Measurements from ENCODE around the gene BCL11B.

BCL11B gene

DNA sequence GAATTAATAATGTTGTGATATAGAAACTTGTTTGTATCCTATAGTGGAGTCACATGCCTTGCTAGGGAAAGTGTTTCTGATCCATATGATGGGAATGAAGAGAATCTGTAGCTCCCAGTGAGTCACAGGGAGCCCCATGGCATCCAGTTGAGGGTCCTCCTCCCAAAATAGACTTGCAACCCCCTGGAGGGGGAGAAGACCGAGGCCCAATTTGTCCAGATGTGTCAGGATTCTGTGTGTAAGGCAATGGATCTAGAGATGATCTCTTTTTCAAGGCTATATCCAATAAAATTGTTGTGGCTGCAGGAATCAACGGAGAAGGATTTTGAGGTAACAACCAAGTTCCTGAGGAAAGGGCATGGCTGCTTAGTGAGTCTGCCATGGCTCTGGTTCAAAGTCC, 121.8 kb downstream of the BCL11B start:
- H3K4me3 ChIP-seq (ENCODE audit: low read depth in 1 of 2, low read length in 1 of 2) = no peak overlapping the region
- TF ChIP-seq, protein P1, sequence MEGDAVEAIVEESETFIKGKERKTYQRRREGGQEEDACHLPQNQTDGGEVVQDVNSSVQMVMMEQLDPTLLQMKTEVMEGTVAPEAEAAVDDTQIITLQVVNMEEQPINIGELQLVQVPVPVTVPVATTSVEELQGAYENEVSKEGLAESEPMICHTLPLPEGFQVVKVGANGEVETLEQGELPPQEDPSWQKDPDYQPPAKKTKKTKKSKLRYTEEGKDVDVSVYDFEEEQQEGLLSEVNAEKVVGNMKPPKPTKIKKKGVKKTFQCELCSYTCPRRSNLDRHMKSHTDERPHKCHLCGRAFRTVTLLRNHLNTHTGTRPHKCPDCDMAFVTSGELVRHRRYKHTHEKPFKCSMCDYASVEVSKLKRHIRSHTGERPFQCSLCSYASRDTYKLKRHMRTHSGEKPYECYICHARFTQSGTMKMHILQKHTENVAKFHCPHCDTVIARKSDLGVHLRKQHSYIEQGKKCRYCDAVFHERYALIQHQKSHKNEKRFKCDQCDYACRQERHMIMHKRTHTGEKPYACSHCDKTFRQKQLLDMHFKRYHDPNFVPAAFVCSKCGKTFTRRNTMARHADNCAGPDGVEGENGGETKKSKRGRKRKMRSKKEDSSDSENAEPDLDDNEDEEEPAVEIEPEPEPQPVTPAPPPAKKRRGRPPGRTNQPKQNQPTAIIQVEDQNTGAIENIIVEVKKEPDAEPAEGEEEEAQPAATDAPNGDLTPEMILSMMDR (IDR thresholded peaks at IDR 0.05) = no peak
- peaks cover 71% of the 10 kb centered on the region for H3K27me3 ChIP-seq
- H3K4me1 ChIP-seq (ENCODE audit: control insufficient read depth in 1 of 2, insufficient read depth in 1 of 2, low read depth in 1 of 2, low read length in 1 of 2) = peaks cover 0 to 2% of the 10 kb centered on the region in 2 experiments
- H3K36me3 ChIP-seq = no peaks in the 10 kb centered on the region
- H3K9me3 ChIP-seq = no peaks in the 10 kb centered on the region
- H3K27ac ChIP-seq = no peak overlapping the region

DNA sequence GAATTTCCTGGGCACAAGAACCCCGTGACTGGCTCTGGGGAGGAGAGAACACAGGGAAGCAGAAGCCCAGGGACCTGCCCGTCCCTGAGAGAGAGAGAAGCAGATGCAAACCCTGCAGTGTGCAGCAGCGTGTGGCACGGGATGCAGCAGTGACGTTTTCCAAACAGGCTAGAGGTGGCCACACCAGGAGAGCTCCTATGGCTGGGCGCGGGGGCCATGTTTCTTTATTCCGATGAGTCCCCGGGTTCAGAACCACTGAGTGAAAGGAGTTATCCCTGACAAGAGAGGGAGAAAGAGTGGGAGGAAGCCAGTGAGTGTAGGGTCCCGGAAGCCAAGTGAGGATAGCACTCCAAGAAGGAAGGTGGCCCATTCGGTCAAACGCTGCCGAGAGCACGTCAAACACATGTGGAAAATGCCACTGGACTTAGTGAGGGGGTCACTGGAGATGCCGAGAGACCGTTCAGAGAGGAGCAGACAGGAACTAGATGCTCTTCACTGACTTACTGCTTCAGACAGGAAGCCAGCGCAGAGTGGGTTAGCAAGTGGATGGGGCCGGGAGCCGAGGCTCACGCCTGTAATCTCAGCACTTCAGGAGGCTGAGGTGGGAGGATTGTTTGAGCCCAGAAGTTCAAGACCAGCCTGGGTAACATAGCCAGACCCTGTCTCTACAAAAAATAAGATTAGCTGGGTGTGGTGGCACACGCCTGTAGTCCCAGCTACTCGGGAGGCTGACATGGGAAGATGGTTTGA, 123.0 kb downstream of the BCL11B start:
- Histone ChIP-seq H3K4me1 (ENCODE audit: control insufficient read depth in 1 of 2, insufficient read depth in 1 of 2, low read depth in 1 of 2, low read length in 1 of 2) (peaks cover 0 to 2% of the 10 kb centered on the region in 2 experiments), H3K4me3 (ENCODE audit: low read depth in 1 of 2, low read length in 1 of 2) (no peak overlapping the region), H3K36me3 (no peaks in the 10 kb centered on the region), H3K27me3 (peaks cover 71% of the 10 kb centered on the region), H3K27ac (no peak overlapping the region), H3K9me3 (no peaks in the 10 kb centered on the region)
- TF ChIP-seq, protein P1 (IDR thresholded peaks at IDR 0.05) = no peak

DNA sequence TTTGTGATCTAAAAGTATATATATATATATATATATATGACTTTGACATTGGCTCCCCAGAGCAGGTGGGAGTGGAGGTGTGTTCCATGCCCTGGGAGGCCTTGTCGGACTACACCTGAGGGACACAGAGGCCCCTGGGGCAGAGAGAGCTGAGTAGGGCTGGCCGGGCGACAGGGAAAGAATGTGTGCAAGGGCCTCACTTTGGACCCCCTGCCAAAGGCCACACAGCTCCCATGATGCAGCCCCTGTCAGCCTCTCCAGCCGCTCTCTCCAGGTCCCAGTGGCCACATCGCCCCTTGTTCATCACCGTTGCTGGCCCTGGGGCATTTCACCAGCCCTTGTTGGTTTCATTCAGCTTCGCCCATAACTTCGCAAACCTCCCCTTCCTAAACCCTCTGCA, 123.9 kb downstream of the BCL11B start:
- no peak overlapping the region for H3K27ac ChIP-seq
- peaks cover 0 to 4% of the 10 kb centered on the region in 2 experiments for H3K4me1 ChIP-seq (ENCODE audit: control insufficient read depth in 1 of 2, insufficient read depth in 1 of 2, low read depth in 1 of 2, low read length in 1 of 2)
- no peaks in the 10 kb centered on the region for H3K36me3 ChIP-seq
- H3K27me3 ChIP-seq = peaks cover 65% of the 10 kb centered on the region
- H3K9me3 ChIP-seq = no peaks in the 10 kb centered on the region
- no peak overlapping the region for H3K4me3 ChIP-seq (ENCODE audit: low read depth in 1 of 2, low read length in 1 of 2)
- TF ChIP-seq, protein P1 (IDR thresholded peaks at IDR 0.05) = no peak

DNA sequence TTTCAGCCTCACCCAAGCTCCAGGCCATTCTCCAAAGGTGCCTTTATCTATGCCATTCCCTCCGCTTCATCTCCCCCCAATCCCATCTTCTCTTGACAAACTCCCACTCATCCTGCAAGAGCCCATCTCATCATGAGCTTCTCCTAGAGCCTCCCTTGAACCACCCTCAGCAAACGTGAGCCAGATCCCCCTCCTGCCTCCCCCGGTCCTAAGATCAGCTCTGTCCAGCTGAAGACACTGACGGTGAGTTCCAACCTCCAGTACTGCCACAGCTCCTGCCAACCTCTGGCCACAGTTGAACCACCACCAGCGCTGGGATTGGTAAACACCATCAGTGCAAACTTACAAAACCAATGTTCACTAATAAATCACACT, 124.6 kb downstream of the BCL11B start:
- H3K27ac ChIP-seq = no peak overlapping the region
- TF ChIP-seq, protein P1 (IDR thresholded peaks at IDR 0.05) = no peak
- H3K9me3 ChIP-seq = no peaks in the 10 kb centered on the region
- peaks cover 0 to 4% of the 10 kb centered on the region in 2 experiments for H3K4me1 ChIP-seq (ENCODE audit: control insufficient read depth in 1 of 2, insufficient read depth in 1 of 2, low read depth in 1 of 2, low read length in 1 of 2)
- no peak overlapping the region for H3K4me3 ChIP-seq (ENCODE audit: low read depth in 1 of 2, low read length in 1 of 2)
- H3K36me3 ChIP-seq = no peaks in the 10 kb centered on the region
- H3K27me3 ChIP-seq = peaks cover 59% of the 10 kb centered on the region

DNA sequence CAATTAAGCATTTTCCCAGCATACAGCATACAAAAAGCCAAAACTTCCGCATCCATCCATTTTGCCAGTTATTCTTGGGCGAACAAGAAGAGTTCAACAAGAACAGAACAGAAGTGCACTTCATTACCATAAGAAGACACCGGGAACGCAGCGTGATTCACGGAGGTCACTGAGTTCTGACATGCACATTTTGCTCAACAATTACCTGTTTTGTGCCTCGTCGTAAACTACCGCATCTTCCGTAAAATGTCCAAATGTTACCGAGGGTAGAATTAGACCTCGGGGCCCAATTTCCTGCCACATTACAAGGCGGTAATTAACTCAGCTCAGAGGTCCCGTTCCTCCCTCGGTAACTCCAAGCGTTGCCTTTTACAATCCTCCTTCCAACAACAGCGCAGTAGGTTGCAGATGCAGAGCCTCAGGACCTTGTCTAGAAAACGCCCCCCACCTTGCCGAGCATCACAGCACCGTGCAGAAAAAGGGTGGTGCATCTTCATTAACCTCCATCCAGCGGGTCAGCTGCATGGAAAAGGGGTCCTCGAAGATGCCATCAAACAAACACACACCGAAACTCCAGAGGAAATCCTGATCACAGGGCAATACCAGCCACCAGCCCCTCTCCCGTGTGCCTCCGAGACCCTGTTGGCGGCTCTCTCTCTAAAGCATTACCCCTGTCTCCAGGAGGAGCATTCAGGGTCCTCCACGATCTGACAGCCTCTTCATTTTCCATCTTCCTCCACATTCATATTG, 125.2 kb downstream of the BCL11B start:
- TF ChIP-seq, protein P1 (IDR thresholded peaks at IDR 0.05) = no peak
- peaks cover 53% of the 10 kb centered on the region for H3K27me3 ChIP-seq

More for the DNA sequence above, 125.2 kb downstream of the BCL11B start:
- no peaks in the 10 kb centered on the region for H3K9me3 ChIP-seq
- no peak overlapping the region for H3K4me3 ChIP-seq (ENCODE audit: low read depth in 1 of 2, low read length in 1 of 2)
- H3K27ac ChIP-seq = no peak overlapping the region
- peaks cover 0 to 4% of the 10 kb centered on the region in 2 experiments for H3K4me1 ChIP-seq (ENCODE audit: control insufficient read depth in 1 of 2, insufficient read depth in 1 of 2, low read depth in 1 of 2, low read length in 1 of 2)
- H3K36me3 ChIP-seq = no peaks in the 10 kb centered on the region

All from neutrophil (primary cell).